Measurements from ENCODE around the gene ITGB7. TPM values are rescaled to one million over a fixed set of nuclear protein-coding genes. Genes with fewer than 3 reads are reported as not detected.

The ITGB7 gene
- total and polyA plus RNA-seq, 10 of the 15 experiments (the other 5 are each of a cell fraction or from before 2014, with no cell fraction given) = 54.5 to 487 (median 252) TPM

DNA sequence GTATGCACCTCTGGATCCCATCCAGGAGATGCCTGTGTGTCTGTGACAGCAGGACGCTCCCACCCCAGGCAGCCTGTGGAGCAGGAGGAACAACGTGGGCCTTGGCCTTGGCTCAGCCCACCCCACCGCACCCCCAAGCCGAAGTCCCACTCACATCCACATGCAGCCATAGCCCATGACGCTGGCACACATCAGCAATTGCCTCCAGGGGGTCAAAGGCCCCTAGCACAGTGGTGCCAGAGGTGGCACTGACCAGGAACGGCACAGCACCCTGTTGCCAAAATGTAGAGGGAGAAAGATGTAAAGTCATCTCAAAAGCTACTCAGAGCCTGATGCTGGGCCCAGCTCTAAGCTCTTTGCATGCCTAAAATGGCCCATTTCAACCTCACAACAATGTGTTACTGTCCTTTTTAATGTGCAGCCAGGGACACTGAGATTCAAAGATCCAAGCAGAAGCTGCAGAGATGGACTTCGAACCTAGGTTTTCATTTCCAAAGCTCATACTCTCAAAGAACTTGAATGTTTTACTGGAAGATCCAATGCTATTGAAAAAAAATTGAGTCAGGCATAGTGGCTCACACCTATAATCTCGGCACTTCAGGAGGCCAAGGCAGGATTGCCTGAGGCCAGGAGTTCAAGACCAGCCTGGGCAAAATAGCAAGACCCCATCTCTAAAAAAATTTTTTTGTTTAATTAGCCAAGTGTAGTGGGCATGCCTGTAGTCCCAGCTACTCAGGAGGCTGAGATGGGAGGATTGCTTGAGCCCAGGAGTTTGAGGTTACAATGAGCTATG lies 45.7 kb downstream of the ITGB7 start (continued):
- TF ChIP-seq, protein P1, sequence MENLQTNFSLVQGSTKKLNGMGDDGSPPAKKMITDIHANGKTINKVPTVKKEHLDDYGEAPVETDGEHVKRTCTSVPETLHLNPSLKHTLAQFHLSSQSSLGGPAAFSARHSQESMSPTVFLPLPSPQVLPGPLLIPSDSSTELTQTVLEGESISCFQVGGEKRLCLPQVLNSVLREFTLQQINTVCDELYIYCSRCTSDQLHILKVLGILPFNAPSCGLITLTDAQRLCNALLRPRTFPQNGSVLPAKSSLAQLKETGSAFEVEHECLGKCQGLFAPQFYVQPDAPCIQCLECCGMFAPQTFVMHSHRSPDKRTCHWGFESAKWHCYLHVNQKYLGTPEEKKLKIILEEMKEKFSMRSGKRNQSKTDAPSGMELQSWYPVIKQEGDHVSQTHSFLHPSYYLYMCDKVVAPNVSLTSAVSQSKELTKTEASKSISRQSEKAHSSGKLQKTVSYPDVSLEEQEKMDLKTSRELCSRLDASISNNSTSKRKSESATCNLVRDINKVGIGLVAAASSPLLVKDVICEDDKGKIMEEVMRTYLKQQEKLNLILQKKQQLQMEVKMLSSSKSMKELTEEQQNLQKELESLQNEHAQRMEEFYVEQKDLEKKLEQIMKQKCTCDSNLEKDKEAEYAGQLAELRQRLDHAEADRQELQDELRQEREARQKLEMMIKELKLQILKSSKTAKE (IDR thresholded peaks at IDR 0.05; ENCODE audit: low read depth, poor library complexity, severe bottlenecking) = no peak
- no peak for TF ChIP-seq PAX8 (IDR thresholded peaks at IDR 0.05)
- no peak for TF ChIP-seq STAT3 (IDR thresholded peaks at IDR 0.05; ENCODE audit: low read depth, low read length)
- TF ChIP-seq ZZZ3 (IDR thresholded peaks at IDR 0.05; ENCODE audit: control insufficient read depth, insufficient read length, low read depth) = no peak
- TF ChIP-seq RBBP5 (conservative IDR thresholded peaks at IDR 0.05) = no peak
- TF ChIP-seq, protein P2, sequence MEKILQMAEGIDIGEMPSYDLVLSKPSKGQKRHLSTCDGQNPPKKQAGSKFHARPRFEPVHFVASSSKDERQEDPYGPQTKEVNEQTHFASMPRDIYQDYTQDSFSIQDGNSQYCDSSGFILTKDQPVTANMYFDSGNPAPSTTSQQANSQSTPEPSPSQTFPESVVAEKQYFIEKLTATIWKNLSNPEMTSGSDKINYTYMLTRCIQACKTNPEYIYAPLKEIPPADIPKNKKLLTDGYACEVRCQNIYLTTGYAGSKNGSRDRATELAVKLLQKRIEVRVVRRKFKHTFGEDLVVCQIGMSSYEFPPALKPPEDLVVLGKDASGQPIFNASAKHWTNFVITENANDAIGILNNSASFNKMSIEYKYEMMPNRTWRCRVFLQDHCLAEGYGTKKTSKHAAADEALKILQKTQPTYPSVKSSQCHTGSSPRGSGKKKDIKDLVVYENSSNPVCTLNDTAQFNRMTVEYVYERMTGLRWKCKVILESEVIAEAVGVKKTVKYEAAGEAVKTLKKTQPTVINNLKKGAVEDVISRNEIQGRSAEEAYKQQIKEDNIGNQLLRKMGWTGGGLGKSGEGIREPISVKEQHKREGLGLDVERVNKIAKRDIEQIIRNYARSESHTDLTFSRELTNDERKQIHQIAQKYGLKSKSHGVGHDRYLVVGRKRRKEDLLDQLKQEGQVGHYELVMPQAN (conservative IDR thresholded peaks at IDR 0.05) = no peak
- TF ChIP-seq HDAC6 (IDR thresholded peaks at IDR 0.05; ENCODE audit: unreplicated experiment) = no peak

Data from GM12878 (cell line).